Esophagus (tissue), 2 donors: ENCODE measurements around the gene OR52W1. TPM values are rescaled to one million over a fixed set of nuclear protein-coding genes. Genes with fewer than 3 reads are reported as not detected.

Experiments used
- H3K27ac ChIP-seq, 2 donors: one replicate each; pipeline ENCODE4 v1.5.1; 2013; ENCODE audit warnings: low read depth in 2 of 2, mild to moderate bottlenecking in 2 of 2, inconsistent platforms in 1 of 2, low read length in 1 of 2, moderate library complexity in 1 of 2
- H3K27me3 ChIP-seq, 2 donors: one replicate each; pipeline ENCODE4 v1.6.1; 2013; ENCODE audit warnings: low read length in 2 of 2, control low read depth in 1 of 2, mild to moderate bottlenecking in 1 of 2; ENCODE audit not compliant: insufficient read depth in 2 of 2, control insufficient read depth in 1 of 2
- H3K36me3 ChIP-seq, 2 donors: one replicate each; pipeline ENCODE4 v1.6.1; 2013; ENCODE audit warnings: low read length in 1 of 2; ENCODE audit not compliant: control insufficient read depth in 2 of 2, insufficient read depth in 2 of 2
- H3K4me1 ChIP-seq, 2 donors: one replicate each; pipeline ENCODE4 v1.6.1; 2013; ENCODE audit warnings: low read length in 1 of 2; ENCODE audit not compliant: control insufficient read depth in 2 of 2, insufficient read depth in 2 of 2
- H3K4me3 ChIP-seq, 2 donors: one replicate each; pipeline ENCODE4 v1.5.1; 2013; ENCODE audit warnings: low read length in 2 of 2, mild to moderate bottlenecking in 2 of 2, low read depth in 1 of 2, moderate library complexity in 1 of 2
- H3K9me3 ChIP-seq, 2 donors: one replicate each; pipeline ENCODE4 v1.6.1; 2013; ENCODE audit warnings: mild to moderate bottlenecking in 2 of 2, low read depth in 1 of 2, low read length in 1 of 2, moderate library complexity in 1 of 2; ENCODE audit not compliant: control insufficient read depth in 2 of 2, insufficient read depth in 1 of 2
- WGBS, 2 donors: extraction: QIAGEN DNeasy Blood & Tissue Kit; methylation state at CpG; one replicate each; pipeline ENCODE4 v1.1.7; 2013; 5-methylcytosine and 5-hydroxymethylcytosine counted together
- polyA plus RNA-seq, 2 donors: library from polyadenylated mRNA; stranded (reverse); fragments of 200-250 nt; gene quantifications; one replicate each; pipeline ENCODE4 v1.2.3, GENCODE V29; 2013
- donor health status: healthy with polysubstance abuse.
- donor health status: Bipolar disorder and iron deficiency.

The OR52W1 gene
- polyA plus RNA-seq, 2 donors = not detected

DNA sequence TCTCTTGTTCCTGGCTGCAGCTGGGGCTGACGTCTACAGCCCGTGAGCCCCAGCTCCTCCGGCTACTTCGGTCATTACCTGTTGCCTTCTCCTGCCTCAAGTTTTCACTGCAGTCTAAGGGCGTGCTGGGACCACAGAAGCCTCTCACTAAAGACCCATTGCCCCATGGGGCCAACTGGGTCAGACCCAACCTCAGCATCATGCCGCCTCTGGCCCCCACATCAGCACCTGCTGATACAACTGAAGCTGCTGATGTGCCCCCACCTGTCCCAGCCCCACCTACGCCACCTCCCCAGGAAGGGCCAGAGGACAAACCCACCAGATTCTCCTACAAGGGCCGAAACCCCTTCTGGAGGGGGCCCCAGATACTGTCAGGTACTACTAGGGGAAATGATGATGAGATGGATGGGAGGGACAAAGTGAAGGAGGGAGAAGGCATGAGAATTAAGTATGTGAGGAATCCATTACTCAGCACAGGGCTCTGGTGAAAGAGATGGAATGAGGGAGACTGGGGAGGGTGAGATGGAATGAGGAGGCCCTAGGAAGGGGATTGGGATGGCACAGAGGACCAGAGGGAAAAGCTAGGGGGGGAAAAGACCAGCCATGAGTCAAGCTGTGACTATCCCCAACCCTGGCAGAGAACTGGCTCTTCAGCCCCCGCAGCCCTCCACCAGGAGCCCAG lies 11.4 kb downstream of the OR52W1 start:
- 96 to 97% methylated on average over 9 of the region's 9 CpGs for WGBS, 2 donors
- peaks cover 4 to 24% of the 10 kb centered on the region in 2 donors for H3K36me3 ChIP-seq
- no peak overlapping the region for H3K4me3 ChIP-seq
- H3K9me3 ChIP-seq = no peaks in the 10 kb centered on the region
- H3K4me1 ChIP-seq = no peaks in the 10 kb centered on the region
- H3K27ac ChIP-seq = no peak overlapping the region
- no peaks in the 10 kb centered on the region for H3K27me3 ChIP-seq

- H3K36me3 ChIP-seq = peaks cover 12 to 37% of the 10 kb centered on the region in 2 donors
- 93 to 96% methylated on average over 10 of the region's 10 CpGs for WGBS, 2 donors
- no peaks in the 10 kb centered on the region for H3K27me3 ChIP-seq
- no peak overlapping the region for H3K4me3 ChIP-seq
- H3K27ac ChIP-seq = no peak overlapping the region
- no peaks in the 10 kb centered on the region for H3K9me3 ChIP-seq
- no peaks in the 10 kb centered on the region for H3K4me1 ChIP-seq
These were observed 15.5 kb downstream of the OR52W1 start for GRCh38 chr11:6214530-6214929.

- 76 to 78% methylated on average over 4 of the region's 4 CpGs for WGBS, 2 donors
- no peaks in the 10 kb centered on the region for H3K27me3 ChIP-seq
- no peak overlapping the region for H3K4me3 ChIP-seq
- no peaks in the 10 kb centered on the region for H3K4me1 ChIP-seq
- no peak overlapping the region for H3K27ac ChIP-seq
- H3K9me3 ChIP-seq = no peaks in the 10 kb centered on the region
- H3K36me3 ChIP-seq = peaks cover 12 to 26% of the 10 kb centered on the region in 2 donors
These were observed 17.5 kb downstream of the OR52W1 start for GRCh38 chr11:6216501-6216900.

DNA sequence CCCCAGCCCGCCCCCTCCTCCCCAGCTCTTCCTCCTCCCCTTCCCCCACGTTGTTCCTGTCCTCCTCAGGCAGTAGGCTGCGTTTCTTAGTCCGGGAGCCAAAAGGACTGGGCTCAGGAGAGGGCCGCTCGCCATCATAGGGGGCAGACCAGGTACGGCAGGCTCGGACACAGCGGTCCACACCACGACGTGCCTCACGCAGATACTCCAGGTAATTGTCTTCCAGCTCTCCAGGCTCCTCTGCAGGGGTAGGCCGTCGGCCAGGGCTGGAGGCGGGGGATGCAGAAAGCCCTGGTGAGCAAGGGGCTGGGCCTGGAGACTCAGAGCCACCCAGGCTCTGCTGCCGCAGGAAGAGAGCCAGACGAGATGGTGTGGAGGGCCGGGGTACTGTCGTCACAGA lies 18.7 kb downstream of the OR52W1 start:
- no peak overlapping the region for H3K4me3 ChIP-seq
- peaks cover 20 to 30% of the 10 kb centered on the region in 2 donors for H3K36me3 ChIP-seq
- H3K27me3 ChIP-seq = no peaks in the 10 kb centered on the region
- H3K4me1 ChIP-seq = no peaks in the 10 kb centered on the region
- no peak overlapping the region for H3K27ac ChIP-seq
- 91 to 93% methylated on average over 19 of the region's 19 CpGs for WGBS, 2 donors
- no peaks in the 10 kb centered on the region for H3K9me3 ChIP-seq

DNA sequence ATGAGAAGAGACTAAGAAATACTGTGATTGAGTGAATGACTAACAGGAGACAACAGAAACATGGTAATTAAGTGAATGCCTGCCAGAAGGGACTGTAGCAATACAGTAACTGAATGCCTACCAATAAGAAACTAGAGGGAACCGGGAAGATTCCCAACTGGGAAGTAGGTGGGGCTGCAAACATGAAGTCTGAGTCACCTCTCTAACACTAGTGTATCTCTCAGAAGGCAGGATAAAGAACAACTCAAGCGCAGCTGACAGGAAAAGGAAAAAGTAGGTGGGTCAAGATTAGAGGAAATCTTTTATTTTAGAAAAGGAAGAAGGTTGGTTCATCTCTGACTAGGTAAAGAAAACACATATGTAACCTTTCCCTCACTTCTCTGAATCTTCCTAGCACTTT lies 20.3 kb downstream of the OR52W1 start:
- 25 to 46% methylated on average over 2 of the region's 2 CpGs for WGBS, 2 donors
- Histone ChIP-seq H3K9me3 (no peaks in the 10 kb centered on the region), H3K27ac (peak overlapping the region; percentile 6 to 79), H3K27me3 (no peaks in the 10 kb centered on the region), H3K4me3 (no peak overlapping the region), H3K36me3 (peaks cover 30 to 39% of the 10 kb centered on the region in 2 donors), H3K4me1 (no peaks in the 10 kb centered on the region)

DNA sequence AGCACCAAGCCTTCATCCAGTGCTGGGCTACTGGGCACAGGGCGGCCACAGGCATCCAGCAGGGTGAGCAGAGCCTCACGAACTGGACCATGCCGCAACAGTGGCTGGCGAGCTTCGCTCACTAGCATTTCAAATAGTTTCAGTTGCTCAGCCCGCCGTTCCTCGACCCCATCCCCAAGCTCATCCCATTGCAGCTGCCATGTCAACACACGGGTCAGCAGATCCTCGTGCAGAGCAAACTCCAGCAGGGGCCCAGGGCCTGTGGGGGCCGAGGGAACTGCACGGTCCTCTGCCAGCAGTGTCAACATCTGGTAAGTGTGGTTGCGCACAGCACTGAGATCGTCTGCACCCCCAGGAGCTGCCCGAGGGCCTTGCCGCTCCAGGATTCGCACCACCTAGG lies 24.8 kb downstream of the OR52W1 start:
- Histone ChIP-seq H3K27ac (no peak overlapping the region), H3K36me3 (peaks cover 21% of the 10 kb centered on the region in 2 donors)

GRCh38 chr11:6224421-6224820 lies 25.4 kb downstream of the OR52W1 start:
- 91 to 96% methylated on average over 3 of the region's 3 CpGs for WGBS, 2 donors
- Histone ChIP-seq H3K4me1 (no peaks in the 10 kb centered on the region), H3K9me3 (no peaks in the 10 kb centered on the region), H3K36me3 (peaks cover 21% of the 10 kb centered on the region in 2 donors), H3K4me3 (no peak overlapping the region), H3K27me3 (no peaks in the 10 kb centered on the region), H3K27ac (no peak overlapping the region)

More for the DNA sequence above, 24.8 kb downstream of the OR52W1 start:
- WGBS, 2 donors = 95 to 96% methylated on average over 17 of the region's 17 CpGs
- H3K9me3 ChIP-seq = no peaks in the 10 kb centered on the region
- H3K4me3 ChIP-seq = no peak overlapping the region
- H3K27me3 ChIP-seq = no peaks in the 10 kb centered on the region
- no peaks in the 10 kb centered on the region for H3K4me1 ChIP-seq

- H3K9me3 ChIP-seq = no peaks in the 10 kb centered on the region
- no peaks in the 10 kb centered on the region for H3K27me3 ChIP-seq
- 62 to 64% methylated on average over 1 of the region's 1 CpG for WGBS, 2 donors
- no peak overlapping the region for H3K27ac ChIP-seq
- peaks cover 21 to 23% of the 10 kb centered on the region in 2 donors for H3K36me3 ChIP-seq
- H3K4me3 ChIP-seq = no peak overlapping the region
- no peaks in the 10 kb centered on the region for H3K4me1 ChIP-seq
These were observed 26.0 kb downstream of the OR52W1 start for GRCh38 chr11:6225024-6225423.

GRCh38 chr11:6225896-6226295 lies 26.9 kb downstream of the OR52W1 start:
- 57 to 60% methylated on average over 2 of the region's 2 CpGs for WGBS, 2 donors
- Histone ChIP-seq H3K27me3 (no peaks in the 10 kb centered on the region), H3K36me3 (peaks cover 21 to 23% of the 10 kb centered on the region in 2 donors), H3K27ac (no peak overlapping the region), H3K4me1 (no peaks in the 10 kb centered on the region), H3K4me3 (no peak overlapping the region), H3K9me3 (no peaks in the 10 kb centered on the region)

DNA sequence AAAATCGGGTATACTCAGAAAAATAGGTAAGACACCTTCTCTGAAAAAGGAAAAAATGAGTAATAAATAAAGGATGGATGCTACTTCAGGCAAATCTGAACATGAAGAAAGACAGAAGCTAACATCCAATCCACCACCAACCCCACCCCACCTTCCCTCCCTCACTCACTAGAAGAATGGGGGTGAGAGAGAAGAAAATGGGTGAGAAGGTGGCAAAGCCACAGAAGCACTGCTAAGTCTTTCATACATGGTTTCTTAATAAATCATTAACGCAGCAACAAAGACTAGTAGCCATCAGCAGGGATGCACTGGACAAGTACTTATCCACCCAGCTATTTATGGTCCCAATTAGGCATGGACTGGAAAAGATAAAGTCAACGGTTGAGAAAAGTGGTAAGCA lies 29.5 kb downstream of the OR52W1 start:
- no peaks in the 10 kb centered on the region for H3K27me3 ChIP-seq
- no peaks in the 10 kb centered on the region for H3K4me1 ChIP-seq
- whole genome bisulfite sequencing, 2 donors = 61 to 67% methylated on average over 3 of the region's 3 CpGs
- no peak overlapping the region for H3K4me3 ChIP-seq
- no peaks in the 10 kb centered on the region for H3K9me3 ChIP-seq
- H3K27ac ChIP-seq = no peak overlapping the region
- H3K36me3 ChIP-seq = peaks cover 8 to 11% of the 10 kb centered on the region in 2 donors
